ENCODE data around the gene STN1.
A peak's percentile ranks its signal among the peaks of the same experiment; 100 is the strongest.

The STN1 gene

GRCh38 chr10:103918053-103918846 lies at the start of gene STN1:
TSS of gene STN1 (minus strand) at chr10:103918184. CDS start at chr10:103917594, 590 bp downstream.
- peak; percentile 90 to 91 for DNase-seq (ENCODE audit: low read depth in 2 of 2)

- peak in 1 of 2 donors; percentile 17 for DNase-seq (ENCODE audit: low read depth in 2 of 2)
These were observed 49.6 kb upstream of the STN1 start for GRCh38 chr10:103967448-103968071.

- peak; percentile 63 to 77 for DNase-seq (ENCODE audit: low read depth in 2 of 2)
These were observed 48.9 kb upstream of the STN1 start, which contains the start of gene SLK for GRCh38 chr10:103966671-103967447. TSS of gene SLK (plus strand) at chr10:103967140. CDS start at chr10:103967746, 606 bp downstream.

- DNase-seq (ENCODE audit: low read depth in 2 of 2) = no peak
These were observed 42.1 kb upstream of the STN1 start for GRCh38 chr10:103960103-103960502.

- DNase-seq (ENCODE audit: low read depth in 2 of 2) = no peak
These were observed 41.0 kb upstream of the STN1 start for GRCh38 chr10:103958996-103959395.

- no peak for DNase-seq (ENCODE audit: low read depth in 2 of 2)
These were observed 36.6 kb upstream of the STN1 start for GRCh38 chr10:103954543-103954942.

GRCh38 chr10:103951942-103952341 lies 34.0 kb upstream of the STN1 start:
- DNase-seq (ENCODE audit: low read depth in 2 of 2) = no peak

GRCh38 chr10:103951183-103951582 lies 33.2 kb upstream of the STN1 start:
- no peak for DNase-seq (ENCODE audit: low read depth in 2 of 2)

- DNase-seq (ENCODE audit: low read depth in 2 of 2) = no peak
These were observed 31.7 kb upstream of the STN1 start for GRCh38 chr10:103949728-103950127.

GRCh38 chr10:103947799-103948516 lies 30.0 kb upstream of the STN1 start:
- no peak for DNase-seq (ENCODE audit: low read depth in 2 of 2)

GRCh38 chr10:103942866-103943265 lies 24.9 kb upstream of the STN1 start:
- no peak for DNase-seq (ENCODE audit: low read depth in 2 of 2)

- no peak for DNase-seq (ENCODE audit: low read depth in 2 of 2)
These were observed 23.8 kb upstream of the STN1 start for GRCh38 chr10:103941801-103942200.

- no peak for DNase-seq (ENCODE audit: low read depth in 2 of 2)
These were observed 21.5 kb upstream of the STN1 start for GRCh38 chr10:103939522-103939921.

- no peak for DNase-seq (ENCODE audit: low read depth in 2 of 2)
These were observed 18.0 kb upstream of the STN1 start for GRCh38 chr10:103936022-103936421.

- no peak for DNase-seq (ENCODE audit: low read depth in 2 of 2)
These were observed 16.3 kb upstream of the STN1 start for GRCh38 chr10:103934308-103934707.

GRCh38 chr10:103933557-103934121 lies 15.7 kb upstream of the STN1 start:
- no peak for DNase-seq (ENCODE audit: low read depth in 2 of 2)

GRCh38 chr10:103932971-103933370 lies 15.0 kb upstream of the STN1 start:
- no peak for DNase-seq (ENCODE audit: low read depth in 2 of 2)

GRCh38 chr10:103932271-103932670 lies 14.3 kb upstream of the STN1 start:
- DNase-seq (ENCODE audit: low read depth in 2 of 2) = no peak

GRCh38 chr10:103931603-103932002 lies 13.6 kb upstream of the STN1 start:
- no peak for DNase-seq (ENCODE audit: low read depth in 2 of 2)

GRCh38 chr10:103930881-103931280 lies 12.9 kb upstream of the STN1 start:
- no peak for DNase-seq (ENCODE audit: low read depth in 2 of 2)

- DNase-seq (ENCODE audit: low read depth in 2 of 2) = no peak
These were observed 12.5 kb upstream of the STN1 start for GRCh38 chr10:103930449-103930848.

All from stimulated activated CD8-positive, alpha-beta memory T cell treated with anti-CD3 and anti-CD28 coated beads, Interleukin-15, amount 100 ng/mL, for 4 hours (primary cell).